ENCODE results near the gene AVL9. TPM values are rescaled to one million over a fixed set of nuclear protein-coding genes. Genes with fewer than 3 reads are reported as not detected.

AVL9 gene
- total and polyA plus RNA-seq, 9 of the 15 experiments (the other 6 are each of a cell fraction or from before 2014, with no cell fraction given): 6.4 to 66.2 (median 30.1) TPM

DNA sequence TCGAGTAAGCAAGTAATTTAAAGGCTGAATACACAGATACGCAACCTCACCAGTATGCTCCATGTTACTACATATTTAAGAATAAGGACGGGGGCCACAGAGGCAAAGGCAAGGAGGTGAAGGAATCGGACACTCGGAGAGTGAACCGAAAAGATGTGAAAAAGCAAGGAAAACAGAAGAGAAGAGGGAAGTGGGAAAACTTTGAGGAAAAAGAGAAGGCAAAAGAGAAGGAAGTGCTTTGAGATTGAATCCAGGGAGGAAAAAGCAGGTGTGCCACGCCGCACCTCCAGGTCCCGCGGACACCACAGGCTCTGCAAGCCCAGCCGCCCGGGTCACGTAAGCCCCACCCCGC is 367 bp upstream of the AVL9 start (continued):
- TF ChIP-seq ZNF592 (IDR thresholded peaks at IDR 0.05): no peak

DNA sequence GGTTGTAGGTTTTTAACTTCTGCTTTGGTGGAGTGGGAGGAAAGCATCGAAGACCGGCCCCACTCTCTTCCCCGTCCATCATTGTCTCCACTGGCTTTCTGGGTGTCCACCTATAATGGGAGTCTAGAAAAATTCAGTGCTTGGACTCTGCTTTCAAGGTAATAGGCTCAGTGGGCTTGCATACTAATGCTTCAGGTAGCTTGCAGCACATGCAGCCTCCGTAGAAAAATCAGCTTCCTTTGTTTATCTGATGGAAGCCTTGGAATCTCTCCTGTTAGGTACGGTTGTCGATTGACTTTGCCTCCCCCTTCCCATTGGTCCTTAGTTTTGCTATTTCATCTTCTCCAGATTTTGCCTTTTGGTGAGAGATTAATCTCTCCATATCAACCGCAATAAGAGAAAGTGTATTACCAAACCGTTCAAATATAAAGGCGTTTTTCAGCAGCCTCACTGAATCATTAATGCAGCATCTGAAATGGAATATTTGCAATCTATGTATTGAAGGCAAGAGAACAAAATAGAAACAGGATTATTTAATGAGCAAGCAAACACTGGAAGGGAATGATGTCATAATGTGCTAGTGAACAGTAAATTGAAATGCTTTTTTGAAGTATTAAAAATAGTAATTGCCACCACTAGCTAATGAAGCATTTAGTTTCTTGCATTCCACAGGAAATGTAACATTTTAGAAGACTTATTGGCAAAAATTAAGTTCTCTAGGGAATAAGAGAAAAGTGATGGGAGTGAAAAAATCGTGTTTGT is 944 bp downstream of the AVL9 start:
- 2% methylated on average over 10 of the region's 10 CpGs for WGBS (ENCODE audit: insufficient coverage, low coverage, missing lambda C conversion rate)
- DNase-seq (ENCODE audit: extremely low read depth in 1 of 4, low spot score in 3 of 4) (peak in 3 of 4 experiments; percentile 23 to 37 (median 29)), FAIRE-seq (peak; percentile 69), ATAC-seq (peak; percentile 7; the same call in 2 of the 3 replicates)
- peak overlapping the region; percentile 98 for H3K27ac ChIP-seq (ENCODE audit: extremely low read depth, low read depth, low read length)
- peak overlapping the region; percentile 86 for H2AFZ ChIP-seq (ENCODE audit: low read depth, low read length)
- 0 out of 2 replicates have a peak, but pooled peaks cover 3% of the 10 kb centered on the region for H4K20me1 ChIP-seq (replicated peaks; ENCODE audit: control insufficient read depth, insufficient read depth, low read length)
- H3K9me3 ChIP-seq (replicated peaks; ENCODE audit: control insufficient read depth, insufficient read depth, low read depth, low read length): no peaks in the 10 kb centered on the region; the same call in 1 of the 2 replicates
- POLR2A ChIA-PET: interaction anchor here (0.7 to 2.5 kb wide), 6 partner anchors 9 to 516 kb away, joined by 3 to 23 read pairs (median 3); no protein-coding TSS in a partner anchor
- H3K4me2 ChIP-seq (ENCODE audit: insufficient read depth, low read length): peak overlapping the region; percentile 85
- intact Hi-C loops (cut with micrococcal nuclease): loop anchor here (5.0 to 10.0 kb wide), 4 partner anchors 46 to 569 kb away; partner anchors contain the start of gene NT5C3A
- H3K9ac ChIP-seq (ENCODE audit: insufficient read depth in 1 of 2, low read depth in 2 of 2, low read length in 2 of 2): peak overlapping the region; percentile 90 to 98
- TSS peak; percentile 64 for BruUV-seq (replicated peaks)
- H3K9me1 ChIP-seq (ENCODE audit: control insufficient read depth, insufficient read depth, low read length): no peaks in the 10 kb centered on the region
- peaks cover 20% of the 10 kb centered on the region; the same call in 1 of the 3 replicates for H3K36me3 ChIP-seq (ENCODE audit: control insufficient read depth, insufficient read depth, low read length)
- peaks cover 3 to 11% of the 10 kb centered on the region in 2 experiments; a peak in 4 of 5 replicates for H3K4me1 ChIP-seq (replicated peaks in 1 of 2; ENCODE audit: control insufficient read depth in 2 of 2, insufficient read depth in 2 of 2, low read length in 2 of 2)
- H3K27me3 ChIP-seq (ENCODE audit: control insufficient read depth in 2 of 2, insufficient read depth in 2 of 2, low read length in 2 of 2): no peaks in the 10 kb centered on the region
- H3K79me2 ChIP-seq (ENCODE audit: control insufficient read depth, insufficient read depth, low read length): peaks cover 64% of the 10 kb centered on the region
- in situ Hi-C loops (cut with MboI): no loop called here
- peak overlapping the region; percentile 57 for H3K4me3 ChIP-seq
- CTCF ChIA-PET (ENCODE audit: low intra/inter-chr PET ratio): no interaction called here
- TF ChIP-seq MEIS2 (IDR thresholded peaks at IDR 0.05; ENCODE audit: partially characterized antibody) (peak; percentile 60), DIDO1 (tag; IDR thresholded peaks at IDR 0.05; ENCODE audit: low read depth) (peak; percentile 43; the same call in 1 of the 2 replicates), BRD4 (IDR thresholded peaks at IDR 0.05) (0 out of 2 replicates have a peak, but pooled peaks have one; percentile 2), KHSRP (IDR thresholded peaks at IDR 0.05) (0 out of 2 replicates have a peak, but pooled peaks have one; percentile 18), BRCA1 (IDR thresholded peaks at IDR 0.05) (no peak), BRCA1 (CRISPR knock-in tag; IDR thresholded peaks at IDR 0.05) (no peak), ATF7 (IDR thresholded peaks at IDR 0.05) (peak; percentile 51; the same call in 1 of the 2 replicates), GTF2A2 (tag; IDR thresholded peaks at IDR 0.05) (no peak), POLR2H (tag; IDR thresholded peaks at IDR 0.05; ENCODE audit: low read depth) (no peak), AFF1 (IDR thresholded peaks at IDR 0.05; ENCODE audit: low read depth in 1 of 2, partially characterized antibody in 2 of 2) (peak in 1 of 2 experiments; percentile 31)

All from K562 (cell line).